Smooth muscle cell (in vitro differentiated cells): ENCODE measurements around the gene ANKRD1. TPM values are rescaled to one million over a fixed set of nuclear protein-coding genes. Genes with fewer than 3 reads are reported as not detected.
"Not testable (repeated sequence)": the region's sequence is repeated elsewhere in the genome, so short reads cannot be mapped to it uniquely, and the experiment has no call there.

Experiments
- DNase-seq: peaks from one replicate; lab custom pipeline; 2025; ENCODE audit not compliant: unreplicated experiment; lab: John Stamatoyannopoulos, UW
- H2AFZ ChIP-seq: fragments of 200-600 bp; sonication (generic); 2 replicates; pipeline ENCODE4 v1.6.0; 2016; ENCODE audit warnings: antibody characterized with exemption, low read depth, mild to moderate bottlenecking
- H3F3A ChIP-seq: fragments of 200-600 bp; sonication (generic); 2 replicates; pipeline ENCODE4 v1.6.0; 2017; ENCODE audit warnings: antibody characterized with exemption, low read depth
- H3K27ac ChIP-seq: fragments of 200-600 bp; sonication (generic); 2 replicates; pipeline ENCODE4 v1.5.1; 2016; ENCODE audit warnings: low read depth, mild to moderate bottlenecking
- H3K27me3 ChIP-seq: fragments of 200-600 bp; sonication (generic); 2 replicates; pipeline ENCODE4 v1.6.1; 2016; ENCODE audit warnings: low read depth, mild to moderate bottlenecking
- H3K36me3 ChIP-seq: fragments of 200-600 bp; sonication (generic); 2 replicates; pipeline ENCODE4 v1.5.1; 2016; ENCODE audit warnings: low read depth
- H3K4me1 ChIP-seq: fragments of 200-600 bp; sonication (generic); 2 replicates; pipeline ENCODE4 v1.5.1; 2016; ENCODE audit warnings: low read depth
- H3K4me2 ChIP-seq: fragments of 200-600 bp; sonication (generic); 2 replicates; pipeline ENCODE4 v1.6.0; 2016; ENCODE audit warnings: mild to moderate bottlenecking
- H3K4me3 ChIP-seq: fragments of 200-600 bp; sonication (generic); 2 replicates; pipeline ENCODE4 v1.5.1; 2016; ENCODE audit warnings: mild to moderate bottlenecking
- H3K79me2 ChIP-seq: fragments of 200-600 bp; sonication (generic); 2 replicates; pipeline ENCODE4 v1.6.0; 2016; ENCODE audit warnings: low read depth, mild to moderate bottlenecking
- H3K9ac ChIP-seq: fragments of 200-600 bp; sonication (generic); 2 replicates; pipeline ENCODE4 v1.6.0; 2016; ENCODE audit warnings: low read depth
- H3K9me3 ChIP-seq: fragments of 200-600 bp; sonication (generic); replicated peaks from 2 replicates; pipeline ENCODE4 v1.5.1; 2016; ENCODE audit warnings: low read depth
- H4K20me1 ChIP-seq: fragments of 200-600 bp; sonication (generic); 2 replicates; pipeline ENCODE4 v1.6.0; 2016; ENCODE audit warnings: low read depth
- WGBS: methylation state at CpG from one replicate; pipeline ENCODE4 v1.1.7; 2016; ENCODE audit warnings: low lambda C conversion rate; 5-methylcytosine and 5-hydroxymethylcytosine counted together
- polyA plus RNA-seq: library from polyadenylated mRNA; unstranded; fragments of >200 nt; fragmentation: Nextera tagmentation; extraction: Ambion mirVana; gene quantifications from 2 replicates; pipeline ENCODE4 v1.2.1, GENCODE V29; 2016
- total RNA-seq: library from RNA; depleted of rRNA; stranded (reverse); fragments of >200 nt; gene quantifications from 2 replicates; pipeline ENCODE4 v1.2.3, GENCODE V29; 2014
- TF ChIP-seq, protein P1 (sequence below): fragments of 200-600 bp; sonication (generic); IDR thresholded peaks from 2 replicates; pipeline ENCODE4 v1.5.1; 2017; ENCODE audit warnings: borderline replicate concordance, mild to moderate bottlenecking, antibody characterized with exemption; ENCODE audit not compliant: insufficient read depth, poor library complexity, severe bottlenecking

ANKRD1 gene
- total and polyA plus RNA-seq, 2 experiments from 2014 or later: 20.0 to 150 TPM

DNA sequence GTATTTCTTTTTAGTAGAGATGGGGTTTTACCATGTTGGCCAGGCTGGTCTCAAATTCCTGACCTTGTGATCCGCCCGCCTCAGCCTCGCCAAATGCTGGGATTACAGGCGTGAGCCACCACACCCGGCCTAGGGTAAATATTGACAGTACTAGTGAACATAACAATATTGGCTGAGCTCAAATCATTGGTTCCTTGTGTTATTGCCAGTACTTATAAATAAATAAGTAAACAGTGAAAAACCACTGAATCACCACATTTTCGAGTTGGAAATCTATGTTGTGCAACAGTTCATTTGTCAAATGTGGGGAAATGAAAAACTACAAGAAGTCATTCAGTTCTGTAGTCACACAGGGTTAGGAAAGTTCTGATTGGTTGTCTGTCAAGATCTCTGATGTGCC is 33.3 kb downstream of the ANKRD1 start:
- Histone ChIP-seq H4K20me1 (no peaks in the 10 kb centered on the region), H3K9ac (no peak overlapping the region), H3K79me2 (no peaks in the 10 kb centered on the region), H3F3A (no peaks in the 10 kb centered on the region), H3K4me1 (peaks cover 3% of the 10 kb centered on the region), H3K36me3 (peaks cover 11% of the 10 kb centered on the region), H3K4me3 (no peak overlapping the region), H3K27me3 (no peaks in the 10 kb centered on the region), H3K27ac (no peak overlapping the region), H2AFZ (no peak overlapping the region), H3K4me2 (no peak overlapping the region), H3K9me3 (no peaks in the 10 kb centered on the region)
- no peak for DNase-seq
- TF ChIP-seq, protein P1, sequence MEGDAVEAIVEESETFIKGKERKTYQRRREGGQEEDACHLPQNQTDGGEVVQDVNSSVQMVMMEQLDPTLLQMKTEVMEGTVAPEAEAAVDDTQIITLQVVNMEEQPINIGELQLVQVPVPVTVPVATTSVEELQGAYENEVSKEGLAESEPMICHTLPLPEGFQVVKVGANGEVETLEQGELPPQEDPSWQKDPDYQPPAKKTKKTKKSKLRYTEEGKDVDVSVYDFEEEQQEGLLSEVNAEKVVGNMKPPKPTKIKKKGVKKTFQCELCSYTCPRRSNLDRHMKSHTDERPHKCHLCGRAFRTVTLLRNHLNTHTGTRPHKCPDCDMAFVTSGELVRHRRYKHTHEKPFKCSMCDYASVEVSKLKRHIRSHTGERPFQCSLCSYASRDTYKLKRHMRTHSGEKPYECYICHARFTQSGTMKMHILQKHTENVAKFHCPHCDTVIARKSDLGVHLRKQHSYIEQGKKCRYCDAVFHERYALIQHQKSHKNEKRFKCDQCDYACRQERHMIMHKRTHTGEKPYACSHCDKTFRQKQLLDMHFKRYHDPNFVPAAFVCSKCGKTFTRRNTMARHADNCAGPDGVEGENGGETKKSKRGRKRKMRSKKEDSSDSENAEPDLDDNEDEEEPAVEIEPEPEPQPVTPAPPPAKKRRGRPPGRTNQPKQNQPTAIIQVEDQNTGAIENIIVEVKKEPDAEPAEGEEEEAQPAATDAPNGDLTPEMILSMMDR: no peak
- 97% methylated on average over 6 of the region's 6 CpGs for WGBS

GRCh38 chr10:90885176-90885575 is 35.7 kb downstream of the ANKRD1 start:
- peaks cover 11% of the 10 kb centered on the region for H3K36me3 ChIP-seq
- H3K4me1 ChIP-seq: peaks cover 3% of the 10 kb centered on the region
- peak overlapping the region; percentile 52 for H3K4me2 ChIP-seq
- H4K20me1 ChIP-seq: no peaks in the 10 kb centered on the region
- WGBS: 79% methylated on average over 1 of the region's 1 CpG
- no peaks in the 10 kb centered on the region for H3F3A ChIP-seq
- peak overlapping the region; percentile 33 for H3K27ac ChIP-seq
- H3K9ac ChIP-seq: no peak overlapping the region
- H3K4me3 ChIP-seq: no peak overlapping the region
- no peaks in the 10 kb centered on the region for H3K79me2 ChIP-seq
- no peak for DNase-seq
- no peak overlapping the region for H2AFZ ChIP-seq
- TF ChIP-seq, protein P1: no peak
- H3K9me3 ChIP-seq: no peaks in the 10 kb centered on the region
- no peaks in the 10 kb centered on the region for H3K27me3 ChIP-seq

DNA sequence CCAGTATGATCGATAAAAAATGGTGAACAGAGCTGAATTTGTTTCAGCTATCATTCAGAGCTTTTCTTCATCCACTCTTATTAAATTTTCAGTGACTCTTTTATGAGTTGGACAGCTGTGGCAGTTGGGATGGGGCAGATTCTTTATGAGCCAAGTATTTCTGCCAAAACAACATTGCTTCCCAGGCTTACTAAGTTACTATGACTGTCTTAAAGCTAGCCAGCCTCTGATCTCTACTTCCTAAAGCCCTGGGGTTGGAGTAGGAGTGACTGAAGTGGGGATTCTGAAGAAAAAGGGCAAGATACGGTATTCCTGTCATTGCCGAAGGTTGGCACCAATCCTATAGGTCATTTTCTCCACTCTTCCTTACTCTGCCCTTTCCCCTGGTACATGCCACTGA is 36.5 kb downstream of the ANKRD1 start:
- Histone ChIP-seq H3K4me3 (no peak overlapping the region), H3K36me3 (peaks cover 15% of the 10 kb centered on the region), H3K27ac (no peak overlapping the region), H3K9ac (peak overlapping the region; percentile 1), H4K20me1 (no peaks in the 10 kb centered on the region), H3F3A (no peaks in the 10 kb centered on the region), H3K4me1 (peaks cover 3% of the 10 kb centered on the region), H2AFZ (no peak overlapping the region), H3K9me3 (no peaks in the 10 kb centered on the region), H3K27me3 (no peaks in the 10 kb centered on the region), H3K79me2 (no peaks in the 10 kb centered on the region), H3K4me2 (peak overlapping the region; percentile 7)
- TF ChIP-seq, protein P1: no peak
- WGBS: 90% methylated on average over 3 of the region's 3 CpGs
- DNase-seq: no peak

GRCh38 chr10:90880059-90880719 is 40.7 kb downstream of the ANKRD1 start:
- H3K4me2 ChIP-seq, H3K4me1 ChIP-seq, H4K20me1 ChIP-seq, H3K27me3 ChIP-seq, H3K27ac ChIP-seq, H3K9ac ChIP-seq, DNase-seq, H3K79me2 ChIP-seq, H3K4me3 ChIP-seq, H3K9me3 ChIP-seq, H3F3A ChIP-seq, H2AFZ ChIP-seq: not testable (repeated sequence)
- H3K36me3 ChIP-seq: peaks cover 10% of the 10 kb centered on the region
- TF ChIP-seq, protein P1: peak; percentile 73
- WGBS: 80% methylated on average over 8 of the region's 8 CpGs
